G401 (cell line): Measurements from ENCODE around the gene CDH4. TPM values are rescaled to one million over a fixed set of nuclear protein-coding genes. Genes with fewer than 3 reads are reported as not detected.
"Not testable (repeated sequence)": the region's sequence is repeated elsewhere in the genome, so short reads cannot be mapped to it uniquely, and the experiment has no call there.

Experiments used
- DNase-seq: peaks from one replicate; pipeline ENCODE4 v3.0.0-alpha.2; 2015; ENCODE audit warnings: low spot score
- in situ Hi-C: cut with HindIII; loops from 2 replicates; pipeline ENCODE4 v1.10.0; 2016; ENCODE audit warnings: low sequenced_read_pairs, mixed read lengths
- total RNA-seq: library from RNA; depleted of rRNA; stranded (reverse); fragments of >200 nt; shearing (Covaris generic); gene quantifications from 2 replicates; pipeline ENCODE4 v1.2.3, GENCODE V29; 2014

The CDH4 gene
- total RNA-seq, 1 experiment from 2014 or later, result 12.9 TPM

GRCh38 chr20:61935926-61936700 is 684.1 kb downstream of the CDH4 start:
- no peak for DNase-seq

GRCh38 chr20:61936701-61937131 is 684.7 kb downstream of the CDH4 start:
- in situ Hi-C loops, result no loop called here
- no peak for DNase-seq

More at GRCh38 chr20:61935926-61936700, 684.1 kb downstream of the CDH4 start:
- in situ Hi-C loops, result no loop called here

GRCh38 chr20:61937146-61937962 is 685.3 kb downstream of the CDH4 start:
- in situ Hi-C loops, result no loop called here
- DNase-seq, result no peak

- no peak for DNase-seq
- in situ Hi-C loops, result no loop called here
These were observed 686.1 kb downstream of the CDH4 start for GRCh38 chr20:61937963-61938838.

- in situ Hi-C loops, result no loop called here
- DNase-seq, result no peak
These were observed 687.0 kb downstream of the CDH4 start for GRCh38 chr20:61938839-61939690.

GRCh38 chr20:61939691-61940360 is 687.8 kb downstream of the CDH4 start:
- DNase-seq, result no peak
- in situ Hi-C loops, result no loop called here

GRCh38 chr20:61940491-61940890 is 688.4 kb downstream of the CDH4 start:
- in situ Hi-C loops, result no loop called here
- DNase-seq, result peak; percentile 82

GRCh38 chr20:61940976-61941720 is 689.1 kb downstream of the CDH4 start:
- DNase-seq, result no peak
- in situ Hi-C loops, result no loop called here

- DNase-seq, result no peak
- in situ Hi-C loops, result no loop called here
These were observed 689.8 kb downstream of the CDH4 start for GRCh38 chr20:61941721-61942405.

- in situ Hi-C loops, result no loop called here
- DNase-seq, result no peak
These were observed 690.5 kb downstream of the CDH4 start for GRCh38 chr20:61942526-61942925.

- in situ Hi-C loops, DNase-seq: not testable (repeated sequence)
These were observed 692.9 kb downstream of the CDH4 start for GRCh38 chr20:61944967-61945366.

GRCh38 chr20:61945495-61945894 is 693.4 kb downstream of the CDH4 start:
- DNase-seq, in situ Hi-C loops: not testable (repeated sequence)

GRCh38 chr20:61948056-61948455 is 696.0 kb downstream of the CDH4 start:
- DNase-seq, in situ Hi-C loops: not testable (repeated sequence)

- no peak for DNase-seq
- in situ Hi-C loops, result no loop called here
These were observed 696.7 kb downstream of the CDH4 start for GRCh38 chr20:61948586-61949362.

GRCh38 chr20:61949363-61949713 is 697.3 kb downstream of the CDH4 start:
- DNase-seq, result no peak
- in situ Hi-C loops, result no loop called here
